ENCODE data around the gene ZNF630.
A peak's percentile ranks its signal among the peaks of the same experiment; 100 is the strongest.
"Not testable (repeated sequence)": the region's sequence is repeated elsewhere in the genome, so short reads cannot be mapped to it uniquely, and the experiment has no call there.

Gene ZNF630

GRCh38 chrX:48071986-48072605 lies 656 bp upstream of the ZNF630 start:
- H3K27me3 ChIP-seq (ENCODE audit: insufficient read depth, low read length), result no peaks in the 10 kb centered on the region
- H3K36me3 ChIP-seq (ENCODE audit: insufficient read depth, low read length), result no peaks in the 10 kb centered on the region
- H2AFZ ChIP-seq (ENCODE audit: low read length, unreplicated experiment), result peak overlapping the region; percentile 89
- H3K4me3 ChIP-seq (ENCODE audit: low read depth, low read length), result peak overlapping the region; percentile 85
- H3K27ac ChIP-seq (ENCODE audit: low read depth, low read length), result no peak overlapping the region
- peaks cover 3% of the 10 kb centered on the region for H3K4me1 ChIP-seq (ENCODE audit: control insufficient read depth, insufficient read depth, low read length, unreplicated experiment)
- H3K79me2 ChIP-seq (ENCODE audit: control insufficient read depth, insufficient read depth, low read length, unreplicated experiment), result no peaks in the 10 kb centered on the region

- H3K27ac ChIP-seq (ENCODE audit: low read depth, low read length), result no peak overlapping the region
- H3K27me3 ChIP-seq (ENCODE audit: insufficient read depth, low read length), result no peaks in the 10 kb centered on the region
- H2AFZ ChIP-seq (ENCODE audit: low read length, unreplicated experiment), result no peak overlapping the region
- no peak overlapping the region for H3K4me3 ChIP-seq (ENCODE audit: low read depth, low read length)
- peaks cover 3% of the 10 kb centered on the region for H3K4me1 ChIP-seq (ENCODE audit: control insufficient read depth, insufficient read depth, low read length, unreplicated experiment)
- H3K79me2 ChIP-seq (ENCODE audit: control insufficient read depth, insufficient read depth, low read length, unreplicated experiment), result no peaks in the 10 kb centered on the region
- peaks cover 3% of the 10 kb centered on the region for H3K36me3 ChIP-seq (ENCODE audit: insufficient read depth, low read length)
These were observed 3.1 kb downstream of the ZNF630 start for GRCh38 chrX:48068096-48068887.

- no peaks in the 10 kb centered on the region for H3K27me3 ChIP-seq (ENCODE audit: insufficient read depth, low read length)
- H3K4me1 ChIP-seq (ENCODE audit: control insufficient read depth, insufficient read depth, low read length, unreplicated experiment), result no peaks in the 10 kb centered on the region
- H2AFZ ChIP-seq (ENCODE audit: low read length, unreplicated experiment), result no peak overlapping the region
- H3K27ac ChIP-seq (ENCODE audit: low read depth, low read length), result no peak overlapping the region
- H3K4me3 ChIP-seq (ENCODE audit: low read depth, low read length), result no peak overlapping the region
- no peaks in the 10 kb centered on the region for H3K79me2 ChIP-seq (ENCODE audit: control insufficient read depth, insufficient read depth, low read length, unreplicated experiment)
- H3K36me3 ChIP-seq (ENCODE audit: insufficient read depth, low read length), result peaks cover 30% of the 10 kb centered on the region
These were observed 7.2 kb downstream of the ZNF630 start for GRCh38 chrX:48064261-48064660.

- Histone ChIP-seq H2AFZ (ENCODE audit: low read length, unreplicated experiment) (no peak overlapping the region), H3K27me3 (ENCODE audit: insufficient read depth, low read length) (no peaks in the 10 kb centered on the region), H3K4me3 (ENCODE audit: low read depth, low read length) (no peak overlapping the region), H3K4me1 (ENCODE audit: control insufficient read depth, insufficient read depth, low read length, unreplicated experiment) (no peaks in the 10 kb centered on the region), H3K36me3 (ENCODE audit: insufficient read depth, low read length) (peaks cover 32% of the 10 kb centered on the region), H3K27ac (ENCODE audit: low read depth, low read length) (no peak overlapping the region), H3K79me2 (ENCODE audit: control insufficient read depth, insufficient read depth, low read length, unreplicated experiment) (no peaks in the 10 kb centered on the region)
These were observed 12.2 kb downstream of the ZNF630 start for GRCh38 chrX:48059296-48059639.

GRCh38 chrX:48058621-48059295 lies 12.7 kb downstream of the ZNF630 start:
- Histone ChIP-seq H3K36me3 (ENCODE audit: insufficient read depth, low read length) (peaks cover 32% of the 10 kb centered on the region), H3K27me3 (ENCODE audit: insufficient read depth, low read length) (no peaks in the 10 kb centered on the region), H3K4me1 (ENCODE audit: control insufficient read depth, insufficient read depth, low read length, unreplicated experiment) (no peaks in the 10 kb centered on the region), H3K4me3 (ENCODE audit: low read depth, low read length) (no peak overlapping the region), H3K27ac (ENCODE audit: low read depth, low read length) (no peak overlapping the region), H3K79me2 (ENCODE audit: control insufficient read depth, insufficient read depth, low read length, unreplicated experiment) (no peaks in the 10 kb centered on the region), H2AFZ (ENCODE audit: low read length, unreplicated experiment) (no peak overlapping the region)

- no peak overlapping the region for H2AFZ ChIP-seq (ENCODE audit: low read length, unreplicated experiment)
- H3K36me3 ChIP-seq (ENCODE audit: insufficient read depth, low read length), result no peaks in the 10 kb centered on the region
- peak overlapping the region; percentile 89 for H3K27ac ChIP-seq (ENCODE audit: low read depth, low read length)
- H3K4me3 ChIP-seq (ENCODE audit: low read depth, low read length), result no peak overlapping the region
- peaks cover 21% of the 10 kb centered on the region for H3K4me1 ChIP-seq (ENCODE audit: control insufficient read depth, insufficient read depth, low read length, unreplicated experiment)
- no peaks in the 10 kb centered on the region for H3K27me3 ChIP-seq (ENCODE audit: insufficient read depth, low read length)
- no peaks in the 10 kb centered on the region for H3K79me2 ChIP-seq (ENCODE audit: control insufficient read depth, insufficient read depth, low read length, unreplicated experiment)
These were observed 24.6 kb downstream of the ZNF630 start for GRCh38 chrX:48046846-48047245.

GRCh38 chrX:48045410-48046311 lies 25.8 kb downstream of the ZNF630 start:
- H3K4me3 ChIP-seq (ENCODE audit: low read depth, low read length), result peak overlapping the region; percentile 54
- H3K27me3 ChIP-seq (ENCODE audit: insufficient read depth, low read length), result no peaks in the 10 kb centered on the region
- H3K36me3 ChIP-seq (ENCODE audit: insufficient read depth, low read length), result no peaks in the 10 kb centered on the region
- H3K27ac ChIP-seq (ENCODE audit: low read depth, low read length), result peak overlapping the region; percentile 89
- H2AFZ ChIP-seq (ENCODE audit: low read length, unreplicated experiment), result peak overlapping the region; percentile 43
- H3K79me2 ChIP-seq (ENCODE audit: control insufficient read depth, insufficient read depth, low read length, unreplicated experiment), result no peaks in the 10 kb centered on the region
- peaks cover 21% of the 10 kb centered on the region for H3K4me1 ChIP-seq (ENCODE audit: control insufficient read depth, insufficient read depth, low read length, unreplicated experiment)

GRCh38 chrX:48043056-48043455 lies 28.4 kb downstream of the ZNF630 start:
- H3K27me3 ChIP-seq (ENCODE audit: insufficient read depth, low read length), result no peaks in the 10 kb centered on the region
- peaks cover 20% of the 10 kb centered on the region for H3K4me1 ChIP-seq (ENCODE audit: control insufficient read depth, insufficient read depth, low read length, unreplicated experiment)
- H2AFZ ChIP-seq (ENCODE audit: low read length, unreplicated experiment), result no peak overlapping the region
- H3K27ac ChIP-seq (ENCODE audit: low read depth, low read length), result no peak overlapping the region
- no peaks in the 10 kb centered on the region for H3K79me2 ChIP-seq (ENCODE audit: control insufficient read depth, insufficient read depth, low read length, unreplicated experiment)
- H3K36me3 ChIP-seq (ENCODE audit: insufficient read depth, low read length), result no peaks in the 10 kb centered on the region
- H3K4me3 ChIP-seq (ENCODE audit: low read depth, low read length), result no peak overlapping the region

GRCh38 chrX:48035891-48036290 lies 35.5 kb downstream of the ZNF630 start:
- no peaks in the 10 kb centered on the region for H3K36me3 ChIP-seq (ENCODE audit: insufficient read depth, low read length)
- H3K27me3 ChIP-seq (ENCODE audit: insufficient read depth, low read length), result no peaks in the 10 kb centered on the region
- H3K27ac ChIP-seq (ENCODE audit: low read depth, low read length), result no peak overlapping the region
- H3K4me3 ChIP-seq (ENCODE audit: low read depth, low read length), result no peak overlapping the region
- H3K4me1 ChIP-seq (ENCODE audit: control insufficient read depth, insufficient read depth, low read length, unreplicated experiment), result no peaks in the 10 kb centered on the region
- H2AFZ ChIP-seq (ENCODE audit: low read length, unreplicated experiment), result no peak overlapping the region
- no peaks in the 10 kb centered on the region for H3K79me2 ChIP-seq (ENCODE audit: control insufficient read depth, insufficient read depth, low read length, unreplicated experiment)

- not testable (repeated sequence) for H3K36me3 ChIP-seq (ENCODE audit: insufficient read depth, low read length); H3K4me3 ChIP-seq (ENCODE audit: low read depth, low read length); H3K27ac ChIP-seq (ENCODE audit: low read depth, low read length); H3K27me3 ChIP-seq (ENCODE audit: insufficient read depth, low read length); H2AFZ ChIP-seq (ENCODE audit: low read length, unreplicated experiment); H3K79me2 ChIP-seq (ENCODE audit: control insufficient read depth, insufficient read depth, low read length, unreplicated experiment); H3K4me1 ChIP-seq (ENCODE audit: control insufficient read depth, insufficient read depth, low read length, unreplicated experiment)
These were observed 40.7 kb downstream of the ZNF630 start for GRCh38 chrX:48030641-48031173.

Measured in ACC112 (cell line).